WERI-Rb-1 (cell line): ENCODE results near the gene PHOSPHO2.

Experiments
- DNase-seq: peaks from one replicate; pipeline ENCODE4 v3.0.0-alpha.2; 2020
- H3K27ac ChIP-seq: fragments of 250-450 bp; sonication (Bioruptor Pico); 2 replicates; pipeline ENCODE4 v1.5.1; 2020; ENCODE audit warnings: mild to moderate bottlenecking, moderate library complexity
- H3K27me3 ChIP-seq: fragments of 250-450 bp; sonication (Bioruptor Pico); 2 replicates; pipeline ENCODE4 v1.5.1; 2021; ENCODE audit warnings: mild to moderate bottlenecking, low read depth, moderate library complexity; ENCODE audit not compliant: insufficient read depth, severe bottlenecking
- H3K36me3 ChIP-seq: fragments of 250-450 bp; sonication (Bioruptor Pico); 2 replicates; pipeline ENCODE4 v1.5.1; 2020; ENCODE audit warnings: mild to moderate bottlenecking, moderate library complexity
- H3K4me3 ChIP-seq: 2 replicates; pipeline ENCODE4 v1.5.1; 2011; ENCODE audit warnings: low read depth, mild to moderate bottlenecking, control low read depth, low read length
- H3K9me3 ChIP-seq: fragments of 250-450 bp; sonication (Bioruptor Pico); 2 replicates; pipeline ENCODE4 v1.5.1; 2021; ENCODE audit warnings: mild to moderate bottlenecking, moderate library complexity; ENCODE audit not compliant: severe bottlenecking
- TF ChIP-seq, protein P1 (sequence below): IDR thresholded peaks from 2 replicates; pipeline ENCODE4 v1.5.1; 2011; ENCODE audit warnings: low read depth, mild to moderate bottlenecking, control low read depth, inconsistent platforms, low read length

The PHOSPHO2 gene

GRCh38 chr2:169664978-169665930 lies 29.0 kb upstream of the PHOSPHO2 start:
- DNase-seq, result no peak
- Histone ChIP-seq H3K36me3 (no peaks in the 10 kb centered on the region), H3K9me3 (no peaks in the 10 kb centered on the region), H3K4me3 (no peak overlapping the region), H3K27ac (no peak overlapping the region), H3K27me3 (no peaks in the 10 kb centered on the region)
- TF ChIP-seq, protein P1, sequence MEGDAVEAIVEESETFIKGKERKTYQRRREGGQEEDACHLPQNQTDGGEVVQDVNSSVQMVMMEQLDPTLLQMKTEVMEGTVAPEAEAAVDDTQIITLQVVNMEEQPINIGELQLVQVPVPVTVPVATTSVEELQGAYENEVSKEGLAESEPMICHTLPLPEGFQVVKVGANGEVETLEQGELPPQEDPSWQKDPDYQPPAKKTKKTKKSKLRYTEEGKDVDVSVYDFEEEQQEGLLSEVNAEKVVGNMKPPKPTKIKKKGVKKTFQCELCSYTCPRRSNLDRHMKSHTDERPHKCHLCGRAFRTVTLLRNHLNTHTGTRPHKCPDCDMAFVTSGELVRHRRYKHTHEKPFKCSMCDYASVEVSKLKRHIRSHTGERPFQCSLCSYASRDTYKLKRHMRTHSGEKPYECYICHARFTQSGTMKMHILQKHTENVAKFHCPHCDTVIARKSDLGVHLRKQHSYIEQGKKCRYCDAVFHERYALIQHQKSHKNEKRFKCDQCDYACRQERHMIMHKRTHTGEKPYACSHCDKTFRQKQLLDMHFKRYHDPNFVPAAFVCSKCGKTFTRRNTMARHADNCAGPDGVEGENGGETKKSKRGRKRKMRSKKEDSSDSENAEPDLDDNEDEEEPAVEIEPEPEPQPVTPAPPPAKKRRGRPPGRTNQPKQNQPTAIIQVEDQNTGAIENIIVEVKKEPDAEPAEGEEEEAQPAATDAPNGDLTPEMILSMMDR, result no peak

GRCh38 chr2:169667583-169667982 lies 26.7 kb upstream of the PHOSPHO2 start:
- no peak for DNase-seq
- Histone ChIP-seq H3K27me3 (no peaks in the 10 kb centered on the region), H3K4me3 (no peak overlapping the region), H3K36me3 (no peaks in the 10 kb centered on the region), H3K27ac (no peak overlapping the region), H3K9me3 (no peaks in the 10 kb centered on the region)
- TF ChIP-seq, protein P1, result no peak

DNA sequence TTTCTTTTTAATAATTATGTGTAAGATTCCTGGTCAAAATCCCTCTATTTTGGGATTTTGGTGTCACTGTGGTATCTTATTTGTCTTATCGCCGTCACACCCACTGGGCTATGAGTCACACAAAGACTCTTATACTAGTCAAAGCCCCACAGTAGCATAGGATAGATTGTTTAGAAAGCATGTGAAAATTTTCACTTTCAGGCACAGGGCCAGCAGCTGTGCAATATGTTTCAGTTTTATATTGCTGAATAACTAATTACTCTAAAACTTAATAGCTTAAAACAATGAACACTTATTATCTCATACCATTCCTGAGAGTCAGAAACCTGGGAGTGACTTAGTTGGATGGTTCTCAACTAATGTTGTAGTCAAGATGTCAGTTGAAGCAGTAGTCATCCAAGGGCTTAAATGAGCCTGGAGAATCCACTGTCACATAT lies 24.0 kb upstream of the PHOSPHO2 start:
- H3K4me3 ChIP-seq, result no peak overlapping the region
- H3K9me3 ChIP-seq, result no peaks in the 10 kb centered on the region
- no peaks in the 10 kb centered on the region for H3K36me3 ChIP-seq
- no peak overlapping the region for H3K27ac ChIP-seq
- no peak for DNase-seq
- H3K27me3 ChIP-seq, result no peaks in the 10 kb centered on the region
- TF ChIP-seq, protein P1, result no peak

- Histone ChIP-seq H3K4me3 (no peak overlapping the region), H3K36me3 (no peaks in the 10 kb centered on the region), H3K27me3 (no peaks in the 10 kb centered on the region), H3K9me3 (no peaks in the 10 kb centered on the region), H3K27ac (no peak overlapping the region)
- TF ChIP-seq, protein P1, result no peak
- no peak for DNase-seq
Measured at GRCh38 chr2:169670937-169671336, 23.3 kb upstream of the PHOSPHO2 start.

GRCh38 chr2:169672406-169672805 lies 21.9 kb upstream of the PHOSPHO2 start:
- no peaks in the 10 kb centered on the region for H3K36me3 ChIP-seq
- TF ChIP-seq, protein P1, result no peak
- no peak overlapping the region for H3K27ac ChIP-seq
- no peaks in the 10 kb centered on the region for H3K27me3 ChIP-seq
- H3K4me3 ChIP-seq, result no peak overlapping the region
- H3K9me3 ChIP-seq, result no peaks in the 10 kb centered on the region
- no peak for DNase-seq
